GM19452 (cell line): ENCODE measurements around the gene PDE6B.
"Not testable (repeated sequence)": the region's sequence is repeated elsewhere in the genome, so short reads cannot be mapped to it uniquely, and the experiment has no call there.

Source experiments
- ATAC-seq: cut with Tn5 transposase; IDR thresholded peaks from one replicate; pipeline ENCODE4 v1.9.1; 2021; ENCODE audit not compliant: unreplicated experiment

PDE6B gene

DNA sequence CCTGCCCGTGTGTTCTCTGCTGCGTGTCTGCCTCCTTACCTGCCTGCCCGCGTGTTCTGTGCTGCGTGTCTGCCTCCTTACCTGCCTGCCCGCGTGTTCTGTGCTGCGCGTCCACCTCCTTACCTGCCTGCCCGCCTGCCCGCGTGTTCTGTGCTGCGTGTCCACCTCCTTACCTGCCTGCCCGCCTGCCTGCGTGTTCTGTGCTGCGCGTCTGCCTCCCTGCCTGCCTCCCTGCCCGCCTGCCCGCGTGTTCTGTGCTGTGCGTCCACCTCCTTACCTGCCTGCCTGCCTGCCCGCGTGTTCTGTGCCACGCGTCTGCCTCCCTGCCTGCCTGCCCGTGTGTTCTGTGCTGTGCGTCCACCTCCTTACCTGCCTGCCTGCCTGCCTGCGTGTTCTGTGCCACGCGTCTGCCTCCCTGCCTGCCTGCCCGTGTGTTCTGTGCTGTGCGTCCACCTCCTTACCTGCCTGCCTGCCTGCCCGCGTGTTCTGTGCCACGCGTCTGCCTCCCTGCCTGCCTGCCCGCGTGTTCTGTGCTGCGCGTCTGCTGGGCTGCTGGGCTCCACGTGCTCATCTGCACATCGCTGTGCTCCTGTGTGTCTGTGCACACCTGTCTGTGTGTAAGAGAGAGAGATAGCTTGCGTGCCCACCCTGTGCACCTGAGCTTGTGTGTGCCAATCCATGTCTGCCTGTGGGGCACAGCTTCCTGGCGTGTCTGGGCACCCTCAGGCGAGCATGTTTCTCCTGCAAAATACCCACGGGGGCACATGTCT is 9.9 kb downstream of the PDE6B start:
- not testable (repeated sequence) for ATAC-seq

DNA sequence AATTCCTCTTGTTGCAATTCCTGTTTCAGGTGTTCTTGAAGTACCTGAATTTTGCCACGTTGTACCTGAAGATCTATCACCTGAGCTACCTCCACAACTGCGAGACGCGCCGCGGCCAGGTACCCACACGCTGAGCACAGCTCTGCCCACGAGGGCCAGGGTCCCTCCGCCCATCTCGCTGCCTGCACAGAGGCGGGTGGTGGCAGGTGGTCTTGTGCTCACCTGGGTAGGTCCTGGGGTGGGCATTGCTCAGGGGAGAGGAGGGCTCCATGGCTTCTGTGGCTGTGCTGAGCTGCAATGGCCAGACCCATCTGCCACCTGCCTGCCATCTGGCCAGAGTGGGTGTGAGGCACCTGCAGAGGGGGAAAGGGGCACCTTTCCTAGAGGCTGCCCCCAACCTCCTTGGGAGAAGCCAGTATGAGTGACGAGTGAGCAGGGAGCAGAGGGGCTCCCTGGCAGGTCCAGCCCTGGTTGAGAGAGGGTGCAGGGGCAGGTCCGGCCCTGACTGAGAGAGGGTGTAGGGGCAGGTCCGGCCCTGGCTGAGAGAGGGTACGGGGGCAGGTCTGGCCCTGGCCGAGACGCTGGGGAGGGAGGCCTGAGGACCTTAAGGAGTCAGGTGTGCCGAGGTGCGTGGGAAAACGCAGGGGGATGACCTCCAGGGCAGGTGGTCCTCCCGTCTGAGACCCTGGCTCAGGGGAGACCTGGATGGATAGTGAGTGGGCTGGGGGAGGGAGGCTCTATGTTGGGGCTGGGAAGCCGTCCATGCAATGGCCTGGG is 10.7 kb downstream of the PDE6B start:
- no peak for ATAC-seq

DNA sequence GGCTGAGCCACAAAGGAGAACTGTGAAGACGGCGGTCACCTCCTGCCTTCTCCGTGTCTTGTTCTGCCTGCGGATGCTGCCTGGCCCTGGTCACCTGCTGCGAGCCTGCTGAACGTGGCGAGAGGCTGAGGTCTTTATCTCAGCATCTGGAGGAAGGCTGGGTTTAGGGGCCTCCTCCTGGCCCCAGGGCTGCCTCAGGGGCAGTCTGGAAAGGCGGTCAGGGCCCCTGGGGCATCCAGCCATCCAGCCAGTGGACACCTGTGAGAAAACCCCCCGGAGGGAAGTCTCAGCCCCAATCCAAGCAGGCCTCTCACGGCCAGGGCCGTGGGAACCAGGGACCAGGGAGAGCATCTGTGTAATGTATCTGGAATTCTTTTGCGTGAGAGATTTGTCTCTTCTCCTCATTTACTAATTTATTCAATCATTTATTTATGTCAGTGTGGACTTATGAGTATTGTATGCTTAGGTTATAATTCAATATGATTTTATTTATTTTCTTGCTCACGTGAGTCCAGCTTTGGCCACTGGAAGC is 11.3 kb downstream of the PDE6B start:
- no peak for ATAC-seq

DNA sequence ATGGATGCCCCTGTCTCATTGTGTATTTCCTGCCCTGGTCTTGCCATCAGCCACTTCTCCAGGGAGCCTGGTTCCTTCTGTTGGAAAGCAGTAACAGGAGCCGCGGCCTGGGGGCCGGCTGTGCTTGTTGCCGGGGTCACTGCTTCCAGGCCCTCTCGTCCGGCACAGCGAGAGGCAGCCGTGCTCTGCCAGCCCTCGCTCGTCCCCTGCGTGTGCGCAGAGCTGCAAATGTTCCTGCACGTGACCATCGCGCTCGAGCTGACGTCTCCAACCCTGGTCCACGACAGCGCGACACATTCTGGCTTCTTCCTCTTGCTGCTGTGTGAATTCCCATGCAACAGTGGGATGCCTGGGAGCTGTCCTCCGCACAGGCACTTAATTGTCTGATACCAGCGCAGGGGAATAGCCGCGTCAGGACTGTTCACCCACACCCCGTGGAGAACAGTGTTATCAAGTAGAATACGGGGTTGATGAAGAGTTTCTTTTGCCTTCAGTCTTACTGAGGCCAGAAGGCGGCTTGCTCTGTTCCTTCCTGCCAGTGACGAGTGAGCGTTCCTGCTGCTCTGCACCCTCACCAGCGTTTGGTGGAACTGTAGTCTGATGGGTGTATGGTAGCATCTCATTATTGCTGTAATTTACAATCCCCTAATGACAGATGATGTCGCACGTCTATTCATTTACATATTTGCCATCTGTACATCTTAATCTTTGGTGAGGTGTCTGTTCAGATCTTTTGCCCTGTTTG is 12.3 kb downstream of the PDE6B start:
- ATAC-seq = no peak

DNA sequence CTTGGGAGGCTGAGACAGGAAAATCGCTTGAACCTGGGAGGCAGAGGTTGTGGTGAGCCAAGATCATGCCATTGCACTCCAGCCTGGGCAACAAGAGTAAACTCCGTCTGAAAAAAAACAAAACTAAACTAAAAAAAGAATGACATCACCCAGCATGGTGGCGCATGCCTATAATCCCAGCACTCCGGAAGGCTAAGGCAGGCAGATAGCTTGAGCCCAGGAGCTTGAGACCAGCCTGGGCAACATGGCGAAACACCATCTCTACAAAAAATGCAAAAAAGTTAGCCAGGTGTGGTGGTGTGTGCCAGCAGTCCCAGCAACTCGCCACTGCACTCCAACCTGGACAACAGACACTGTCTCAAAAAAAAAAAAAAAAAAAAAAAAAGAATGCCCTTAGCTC is 17.0 kb downstream of the PDE6B start:
- not testable (repeated sequence) for ATAC-seq

DNA sequence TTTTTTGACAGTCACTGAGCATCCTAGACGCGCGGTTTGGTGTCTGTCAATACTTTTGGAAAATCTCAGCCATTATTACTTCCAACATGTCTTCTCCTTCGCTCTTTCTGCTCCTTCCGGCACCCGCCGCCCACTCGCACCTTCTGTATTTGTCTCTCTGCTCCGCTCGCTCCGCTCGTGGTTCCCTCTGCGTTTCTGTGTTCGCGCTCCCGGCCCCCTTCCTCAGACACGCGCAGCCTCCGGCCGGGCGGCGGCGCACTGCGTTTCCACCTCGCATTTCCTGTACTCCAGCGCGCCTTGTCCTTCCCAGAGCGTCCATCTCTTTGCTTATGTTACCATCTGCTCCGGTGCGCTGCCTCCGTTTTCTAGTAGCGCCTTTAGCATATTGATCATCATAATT is 21.1 kb downstream of the PDE6B start:
- ATAC-seq = no peak

DNA sequence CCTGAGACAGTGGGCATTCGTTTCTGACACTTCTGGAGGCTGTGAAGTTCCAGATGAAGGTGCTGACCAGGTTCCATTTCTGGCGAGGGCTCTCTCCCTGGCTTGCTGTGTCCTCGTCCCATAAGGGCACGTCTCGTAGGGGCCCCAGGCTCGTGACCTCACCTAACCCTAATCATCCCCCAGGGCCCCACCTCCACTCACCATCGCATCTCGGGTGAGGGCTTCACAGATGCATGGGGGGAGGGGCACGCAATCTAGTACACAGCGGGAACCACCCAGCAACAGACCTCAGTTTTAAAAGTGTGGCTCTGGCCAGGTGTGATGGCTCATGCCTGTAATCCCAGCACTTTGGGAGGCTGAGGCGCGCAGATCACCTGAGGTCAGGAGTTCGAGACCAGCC is 22.1 kb downstream of the PDE6B start:
- ATAC-seq = no peak

DNA sequence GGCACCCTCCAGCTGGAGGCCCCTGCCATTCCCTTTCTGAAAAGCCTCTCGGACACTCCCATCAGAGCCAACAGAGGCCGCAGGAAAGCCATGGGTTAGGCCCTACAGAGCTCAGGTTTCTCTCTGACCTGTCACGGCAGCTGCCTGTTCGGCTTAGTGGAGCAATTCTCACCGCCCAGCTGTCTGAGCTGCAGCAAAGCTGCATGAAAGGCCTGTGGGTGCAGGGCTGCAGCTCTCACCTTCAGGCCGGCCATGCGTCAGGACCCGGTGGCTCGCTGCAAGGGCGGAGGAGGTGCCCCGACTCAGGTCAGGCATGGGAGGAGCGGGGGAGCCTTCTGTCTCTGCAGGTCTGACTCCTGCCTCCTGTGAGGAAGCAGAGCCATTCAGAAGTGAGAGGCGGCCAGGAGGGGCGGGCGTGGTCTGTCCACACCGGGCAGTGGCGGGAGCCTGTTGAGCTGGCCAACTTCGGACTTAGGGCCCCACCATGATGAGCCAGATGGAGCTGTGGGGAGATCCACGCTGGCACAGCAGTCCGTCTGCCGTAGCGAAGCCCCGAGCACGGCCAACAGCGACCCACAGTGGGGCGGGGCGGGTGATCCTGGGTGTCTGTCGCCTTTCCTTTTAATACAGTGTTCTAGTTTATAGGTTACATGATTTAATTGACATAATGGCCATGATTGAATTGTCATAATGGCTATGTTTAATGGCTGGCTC is 23.4 kb downstream of the PDE6B start:
- no peak for ATAC-seq

DNA sequence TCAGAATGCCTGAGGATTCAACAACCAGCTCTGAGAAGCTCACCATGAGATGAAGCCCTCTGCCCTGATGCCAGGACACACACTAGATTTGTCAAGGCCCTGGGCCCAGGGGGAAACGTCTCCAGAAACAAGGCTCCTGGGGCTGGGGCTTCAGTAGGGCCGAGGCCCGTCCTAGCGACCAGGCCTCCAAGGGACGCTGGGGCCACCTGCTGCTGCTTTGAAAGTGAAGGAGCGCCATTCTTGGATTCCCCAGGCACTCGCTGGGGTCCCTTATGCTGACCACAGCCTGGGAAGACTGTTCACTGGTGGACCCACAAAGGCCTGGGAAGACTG is 23.9 kb downstream of the PDE6B start:
- no peak for ATAC-seq

DNA sequence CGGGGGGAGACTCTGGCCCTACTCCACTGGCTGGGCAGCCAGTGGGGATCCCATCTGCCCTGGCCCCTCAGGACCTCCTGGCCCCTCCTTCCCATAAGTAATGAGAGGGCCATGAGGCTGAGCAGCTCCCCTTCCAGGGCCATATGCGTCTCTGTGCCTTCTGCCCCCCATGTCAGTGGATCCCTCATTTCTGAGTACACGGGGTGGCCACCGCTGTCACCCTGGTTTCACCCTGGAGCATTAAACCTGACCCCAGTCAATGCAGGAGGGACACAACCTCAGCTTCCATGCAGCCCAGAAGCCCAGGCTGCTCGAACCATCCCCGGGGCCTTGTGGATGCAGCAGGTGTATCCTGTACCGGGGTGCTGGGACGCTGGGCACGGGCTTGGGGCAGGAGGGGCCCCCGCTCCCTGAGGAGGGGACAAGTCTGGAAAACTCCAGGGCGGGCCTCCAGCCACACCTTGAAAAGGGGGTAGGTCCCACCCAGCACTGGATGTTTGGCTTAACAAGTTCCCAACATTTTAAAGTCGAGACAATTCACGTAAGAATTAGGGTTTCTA is 24.5 kb downstream of the PDE6B start:
- ATAC-seq = no peak

DNA sequence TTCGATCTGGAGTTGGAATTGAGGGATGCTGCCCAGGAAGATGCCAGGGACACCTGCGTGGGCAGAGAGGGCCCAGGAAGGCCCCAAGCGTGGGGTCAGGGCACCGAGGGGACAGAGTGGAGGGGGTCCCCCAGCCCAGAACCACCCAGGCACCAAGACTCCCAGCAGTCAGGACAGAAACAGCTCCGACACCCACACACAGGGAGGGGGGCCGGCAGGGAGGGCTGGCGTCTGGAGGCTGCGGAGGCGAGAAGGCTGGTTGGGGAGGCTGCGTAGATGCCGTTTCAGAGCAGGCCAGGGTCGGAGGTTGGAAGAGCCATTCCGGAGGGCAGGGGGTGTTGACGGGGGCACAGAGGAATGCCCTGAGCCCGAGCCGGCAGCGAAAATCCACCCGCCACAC is 25.1 kb downstream of the PDE6B start:
- ATAC-seq = no peak

DNA sequence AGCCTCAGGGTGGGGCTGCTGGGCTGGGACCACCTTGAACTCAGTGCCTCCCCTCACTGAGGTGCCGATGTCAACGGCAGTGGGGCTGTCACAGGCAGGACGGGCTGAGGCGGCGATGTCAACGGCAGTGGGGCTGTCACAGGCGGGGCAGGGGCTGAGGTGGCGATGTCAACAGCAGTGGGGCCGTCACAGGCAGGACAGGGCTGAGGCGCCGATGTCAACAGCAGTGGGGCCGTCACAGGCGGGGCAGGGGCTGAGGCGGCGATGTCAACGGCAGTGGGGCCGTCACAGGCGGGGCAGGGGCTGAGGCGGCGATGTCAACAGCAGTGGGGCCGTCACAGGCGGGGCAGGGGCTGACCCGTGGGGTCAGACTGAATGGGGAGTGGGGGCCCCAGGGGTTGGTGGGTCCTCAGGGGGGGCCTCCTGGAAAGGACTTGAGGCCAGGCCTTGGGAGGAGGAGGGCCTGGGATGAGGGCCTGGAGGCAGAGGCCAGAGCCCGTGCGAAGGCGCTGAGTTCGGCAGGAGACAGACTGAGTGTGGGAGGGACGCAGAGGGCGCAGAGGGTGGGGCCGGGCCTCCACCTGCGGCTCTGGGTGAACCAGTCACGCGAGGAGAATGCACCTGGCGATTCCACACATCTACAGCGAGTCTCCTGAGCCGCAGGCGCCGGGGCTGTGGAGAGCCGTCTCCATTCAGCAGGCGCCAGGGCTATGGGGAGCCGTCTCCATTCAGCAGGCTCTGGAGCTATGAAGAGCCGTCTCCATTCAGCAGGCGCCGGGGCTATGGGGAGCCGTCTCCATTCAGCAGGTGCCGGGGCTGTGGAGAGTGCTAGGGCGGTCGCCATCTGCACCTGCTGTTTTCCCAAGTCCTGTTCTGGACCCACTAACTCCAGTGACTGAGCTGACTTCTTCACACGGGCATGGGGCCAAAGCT is 25.8 kb downstream of the PDE6B start:
- no peak for ATAC-seq

DNA sequence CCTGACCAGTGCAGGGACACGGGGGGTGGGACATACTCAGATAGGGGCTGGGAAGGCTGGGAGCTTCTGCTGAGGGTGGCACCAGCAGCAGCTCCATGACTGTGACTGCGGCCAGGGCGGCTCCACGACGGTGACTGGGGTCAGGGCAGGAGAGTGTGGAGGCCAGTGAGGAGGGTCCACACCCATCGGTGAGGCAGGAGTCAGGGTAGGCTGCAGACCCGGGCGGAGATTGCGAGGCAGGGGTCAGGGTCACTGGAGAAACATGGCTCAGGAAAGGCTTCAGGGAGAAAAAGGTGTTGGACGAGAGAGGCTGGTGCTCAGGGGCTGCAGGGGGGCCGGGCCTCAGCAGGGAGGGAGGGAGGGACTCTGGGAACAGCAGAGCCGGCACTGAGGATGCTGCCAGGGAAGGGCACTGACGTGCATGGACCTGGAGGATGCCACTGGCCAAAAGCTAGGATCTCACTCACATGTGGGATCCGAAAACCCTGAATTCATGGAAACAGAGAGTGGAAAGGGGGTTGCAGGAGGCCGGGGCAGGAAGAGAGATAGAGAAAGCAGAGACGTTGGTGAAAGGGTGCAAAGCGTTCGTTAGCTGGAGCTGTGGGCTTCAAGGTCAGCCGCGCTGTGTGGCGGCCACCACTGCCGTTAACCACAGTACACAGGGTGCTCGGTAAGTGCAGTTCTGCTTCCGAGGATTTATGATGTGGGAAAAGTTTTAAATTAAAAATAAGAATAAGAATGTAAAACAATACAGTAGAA is 26.7 kb downstream of the PDE6B start:
- no peak for ATAC-seq

DNA sequence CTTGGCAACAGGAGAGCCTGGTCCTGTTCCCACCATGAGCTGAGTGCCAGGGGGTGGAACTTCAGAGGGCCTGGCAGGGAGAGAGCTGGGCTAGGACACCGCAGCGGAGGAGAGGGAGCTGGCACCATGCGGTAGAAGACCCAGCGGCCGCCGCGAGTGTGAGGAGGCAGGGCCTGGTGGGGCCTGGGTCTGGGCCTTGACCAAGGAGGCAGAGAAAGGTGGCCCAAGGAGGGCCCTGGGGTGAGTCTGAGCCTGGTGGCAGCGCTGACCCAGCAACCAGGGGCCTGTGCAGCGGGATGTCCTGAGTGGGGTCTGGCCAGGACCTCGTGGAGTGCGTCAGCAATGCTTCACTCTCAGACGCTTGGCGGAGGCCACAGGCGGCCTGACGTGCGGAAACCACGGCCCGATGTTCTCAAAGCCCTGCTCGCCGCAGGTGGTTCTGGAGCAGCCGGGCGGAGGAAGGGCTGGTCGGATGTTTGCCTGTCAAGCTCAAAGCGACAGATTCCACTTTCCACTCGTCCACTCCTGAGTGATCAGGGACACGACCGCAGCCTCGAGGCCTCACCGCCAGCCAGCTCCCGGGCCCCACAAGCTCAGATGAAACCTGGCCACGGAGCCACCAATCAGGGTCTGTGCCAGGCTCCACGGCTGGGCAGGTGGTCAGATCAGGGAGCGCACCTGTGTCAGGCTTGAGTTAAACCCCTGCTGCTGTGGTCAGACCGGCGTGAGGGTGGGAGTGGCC is 27.9 kb downstream of the PDE6B start:
- ATAC-seq = no peak

DNA sequence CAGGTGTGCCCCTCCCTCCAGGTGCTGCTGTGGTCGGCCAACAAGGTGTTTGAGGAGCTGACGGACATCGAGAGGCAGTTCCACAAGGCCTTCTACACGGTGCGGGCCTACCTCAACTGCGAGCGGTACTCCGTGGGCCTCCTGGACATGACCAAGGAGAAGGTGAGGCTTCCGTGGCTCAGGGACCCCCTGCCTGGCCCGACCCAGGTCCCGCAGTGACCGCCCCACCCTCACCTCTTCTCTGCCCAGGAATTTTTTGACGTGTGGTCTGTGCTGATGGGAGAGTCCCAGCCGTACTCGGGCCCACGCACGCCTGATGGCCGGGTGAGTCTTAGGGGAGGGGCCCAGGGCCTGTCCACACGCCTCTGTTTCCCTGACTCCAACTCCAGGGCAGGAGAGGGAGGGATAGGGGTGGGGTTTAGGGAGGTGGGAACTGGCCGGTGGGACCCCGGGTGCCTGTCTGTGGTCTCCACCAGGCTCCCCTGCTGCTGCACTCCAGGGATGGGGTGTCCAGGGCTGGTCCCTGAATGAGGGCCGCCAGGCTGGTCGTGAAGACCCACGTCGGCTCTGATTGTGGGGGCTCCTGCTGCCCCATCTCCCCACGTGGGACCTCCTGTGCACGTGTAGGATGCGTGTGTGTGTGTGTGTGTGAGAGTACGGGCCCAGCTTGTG is 28.6 kb downstream of the PDE6B start:
- ATAC-seq = no peak

DNA sequence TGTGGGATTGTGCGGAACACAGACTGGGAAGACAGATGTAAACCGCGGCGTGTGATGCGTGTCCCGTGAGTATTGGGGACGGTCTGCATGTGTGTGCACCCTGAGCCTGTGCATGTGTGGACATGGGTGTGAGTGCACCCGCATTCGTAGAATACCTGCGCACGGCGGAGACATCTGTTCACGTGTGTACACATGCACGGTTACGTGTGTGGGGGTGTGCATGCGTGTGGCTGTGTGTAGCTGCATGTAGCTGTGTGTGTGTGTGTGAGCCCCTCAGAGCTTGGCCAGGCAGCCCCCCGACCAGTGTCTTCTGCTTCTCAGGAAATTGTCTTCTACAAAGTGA is 29.1 kb downstream of the PDE6B start:
- no peak for ATAC-seq

DNA sequence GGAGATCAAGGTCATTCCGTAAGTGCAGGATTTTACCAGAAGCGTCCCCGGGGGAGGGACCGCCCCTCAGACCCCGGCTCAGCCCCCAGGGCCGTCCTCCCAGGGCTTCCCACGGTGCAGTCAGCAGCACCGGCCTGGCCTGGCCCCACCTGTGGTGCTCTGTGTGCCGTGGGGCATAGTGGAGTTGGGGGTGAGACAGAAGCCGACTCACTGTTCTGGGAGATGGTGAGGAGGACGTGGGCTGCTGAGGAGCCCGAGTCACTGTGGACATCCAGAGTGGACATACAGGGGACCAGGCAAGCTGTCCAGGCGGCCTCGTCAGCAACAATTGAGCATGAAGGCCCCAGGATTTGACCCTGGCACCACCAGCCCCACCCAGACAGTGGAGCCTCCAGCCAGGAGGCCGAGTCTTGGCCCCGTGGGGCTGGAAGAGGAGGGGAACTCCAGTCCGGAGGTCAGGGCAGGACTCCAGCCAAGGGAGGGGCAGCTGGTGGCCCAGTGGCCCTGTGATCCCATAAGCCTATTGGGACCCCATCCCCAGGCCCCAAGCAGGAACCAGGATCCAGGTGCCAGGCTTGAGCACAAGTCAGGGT is 29.6 kb downstream of the PDE6B start:
- no peak for ATAC-seq
